IPS-NIHi7 (cell line): Measurements from ENCODE around the gene ERCC4.

Experiments
- DNase-seq: peaks from one replicate; pipeline ENCODE4 v3.0.0; 2012; ENCODE audit warnings: mixed read lengths; ENCODE audit errors: extremely low spot score

Gene ERCC4

GRCh38 chr16:13911306-13911705 lies 8.6 kb upstream of the ERCC4 start:
- no peak for DNase-seq

GRCh38 chr16:13911871-13912270 lies 8.1 kb upstream of the ERCC4 start:
- DNase-seq = no peak

- DNase-seq = no peak
These were observed 7.1 kb upstream of the ERCC4 start for GRCh38 chr16:13912891-13913290.

GRCh38 chr16:13913374-13914292 lies 6.3 kb upstream of the ERCC4 start:
- DNase-seq = no peak

GRCh38 chr16:13915033-13915635 lies 4.8 kb upstream of the ERCC4 start:
- DNase-seq = no peak

- DNase-seq = no peak
These were observed 648 bp upstream of the ERCC4 start for GRCh38 chr16:13919330-13919682.

GRCh38 chr16:13920510-13920818 lies 510 bp downstream of the ERCC4 start:
- no peak for DNase-seq

GRCh38 chr16:13921328-13921727 lies 1.4 kb downstream of the ERCC4 start:
- no peak for DNase-seq

- peak; percentile 26 for DNase-seq
These were observed 3.8 kb downstream of the ERCC4 start for GRCh38 chr16:13923703-13924298.

- no peak for DNase-seq
These were observed 6.5 kb downstream of the ERCC4 start for GRCh38 chr16:13926464-13926863.

- no peak for DNase-seq
These were observed 6.9 kb downstream of the ERCC4 start for GRCh38 chr16:13926891-13927290.

- no peak for DNase-seq
These were observed 8.7 kb downstream of the ERCC4 start for GRCh38 chr16:13928646-13929045.

GRCh38 chr16:13931845-13932244 lies 11.9 kb downstream of the ERCC4 start:
- DNase-seq = no peak

- peak; percentile 76 for DNase-seq
These were observed 15.5 kb downstream of the ERCC4 start for GRCh38 chr16:13935408-13935807.

- DNase-seq = no peak
These were observed 16.2 kb downstream of the ERCC4 start for GRCh38 chr16:13936155-13936554.

GRCh38 chr16:13936596-13937081 lies 16.7 kb downstream of the ERCC4 start:
- no peak for DNase-seq

GRCh38 chr16:13937411-13937810 lies 17.5 kb downstream of the ERCC4 start:
- no peak for DNase-seq

- DNase-seq = no peak
These were observed 18.5 kb downstream of the ERCC4 start for GRCh38 chr16:13938480-13938879.

GRCh38 chr16:13939821-13940220 lies 19.9 kb downstream of the ERCC4 start:
- no peak for DNase-seq

- DNase-seq = no peak
These were observed 20.5 kb downstream of the ERCC4 start for GRCh38 chr16:13940397-13940933.

GRCh38 chr16:13944816-13945215 lies 24.9 kb downstream of the ERCC4 start:
- no peak for DNase-seq

- DNase-seq = no peak
These were observed 26.0 kb downstream of the ERCC4 start for GRCh38 chr16:13945744-13946485.
